BE2C (cell line): ENCODE results near the gene P3H4.
A peak's percentile ranks its signal among the peaks of the same experiment; 100 is the strongest.
"Not testable (repeated sequence)": the region's sequence is repeated elsewhere in the genome, so short reads cannot be mapped to it uniquely, and the experiment has no call there.

Source experiments
- DNase-seq: peaks from one replicate; pipeline ENCODE4 v3.0.0-alpha.2; 2020
- H3K27me3 ChIP-seq: fragments of 250-450 bp; sonication (Bioruptor Pico); 2 replicates; pipeline ENCODE4 v1.5.1; 2020; ENCODE audit warnings: mild to moderate bottlenecking
- H3K36me3 ChIP-seq: fragments of 250-450 bp; sonication (Bioruptor Pico); 2 replicates; pipeline ENCODE4 v1.5.1; 2020; ENCODE audit warnings: mild to moderate bottlenecking
- H3K4me1 ChIP-seq: fragments of 250-450 bp; sonication (Bioruptor Pico); 2 replicates; pipeline ENCODE4 v1.5.1; 2020
- H3K4me3 ChIP-seq: 2 replicates; pipeline ENCODE4 v1.5.1; 2011; ENCODE audit warnings: low read depth, low read length
- H3K9me3 ChIP-seq: fragments of 250-450 bp; sonication (Bioruptor Pico); 2 replicates; pipeline ENCODE4 v1.5.1; 2020
- TF ChIP-seq, protein P1 (sequence below): IDR thresholded peaks from 2 replicates; pipeline ENCODE4 v1.5.1; 2012; ENCODE audit warnings: mild to moderate bottlenecking, low read depth, low read length

The P3H4 gene

DNA sequence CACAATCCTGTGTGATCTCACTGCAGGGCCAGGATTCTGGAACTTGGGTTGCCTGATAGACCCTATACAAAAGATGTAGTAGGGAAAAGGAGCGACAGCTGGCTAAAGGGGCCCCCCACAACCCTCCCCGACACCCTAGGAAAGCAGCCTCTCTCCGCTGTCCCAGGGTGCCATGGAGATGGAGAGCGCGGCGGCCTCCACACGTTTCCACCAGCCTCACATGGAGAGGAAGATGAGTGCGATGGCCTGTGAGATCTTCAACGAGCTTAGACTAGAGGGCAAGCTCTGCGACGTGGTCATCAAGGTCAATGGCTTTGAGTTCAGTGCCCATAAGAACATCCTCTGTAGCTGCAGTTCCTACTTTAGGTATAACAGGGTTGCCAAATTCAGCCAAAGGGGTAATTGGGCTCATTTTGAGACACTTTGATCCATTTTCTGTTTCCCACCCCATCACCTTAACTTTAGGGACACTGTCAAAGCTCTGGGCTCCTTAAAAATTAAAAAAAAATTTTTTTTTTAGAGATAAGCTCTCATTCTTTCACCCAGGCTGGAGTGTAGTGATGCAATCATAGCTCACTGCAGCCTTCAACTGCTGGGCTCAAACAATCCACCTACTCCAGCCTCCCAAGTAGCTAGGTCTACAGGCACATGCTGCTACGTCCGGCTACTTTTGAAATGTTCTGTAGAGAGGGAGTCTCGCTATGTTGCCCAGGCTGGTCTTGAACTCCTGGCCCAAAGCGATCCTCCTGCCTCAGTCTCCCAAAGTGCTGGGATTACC is 26.2 kb upstream of the P3H4 start, which contains the start of gene KLHL10:
KLHL10 (plus strand) TSS at position 65 of the 778 bp plus-strand sequence; CDS start at position 173, 108 bp downstream.
- H3K36me3 ChIP-seq, result peaks cover 13% of the 10 kb centered on the region; the same call in 1 of the 2 replicates
- peaks cover 4% of the 10 kb centered on the region; the same call in 1 of the 2 replicates for H3K4me1 ChIP-seq
- peak within 1 kb of the TSS; percentile 86; the same call in 1 of the 2 replicates for H3K4me3 ChIP-seq
- H3K9me3 ChIP-seq, result no peaks in the 10 kb centered on the region
- DNase-seq, result no peak
- TF ChIP-seq, protein P1, sequence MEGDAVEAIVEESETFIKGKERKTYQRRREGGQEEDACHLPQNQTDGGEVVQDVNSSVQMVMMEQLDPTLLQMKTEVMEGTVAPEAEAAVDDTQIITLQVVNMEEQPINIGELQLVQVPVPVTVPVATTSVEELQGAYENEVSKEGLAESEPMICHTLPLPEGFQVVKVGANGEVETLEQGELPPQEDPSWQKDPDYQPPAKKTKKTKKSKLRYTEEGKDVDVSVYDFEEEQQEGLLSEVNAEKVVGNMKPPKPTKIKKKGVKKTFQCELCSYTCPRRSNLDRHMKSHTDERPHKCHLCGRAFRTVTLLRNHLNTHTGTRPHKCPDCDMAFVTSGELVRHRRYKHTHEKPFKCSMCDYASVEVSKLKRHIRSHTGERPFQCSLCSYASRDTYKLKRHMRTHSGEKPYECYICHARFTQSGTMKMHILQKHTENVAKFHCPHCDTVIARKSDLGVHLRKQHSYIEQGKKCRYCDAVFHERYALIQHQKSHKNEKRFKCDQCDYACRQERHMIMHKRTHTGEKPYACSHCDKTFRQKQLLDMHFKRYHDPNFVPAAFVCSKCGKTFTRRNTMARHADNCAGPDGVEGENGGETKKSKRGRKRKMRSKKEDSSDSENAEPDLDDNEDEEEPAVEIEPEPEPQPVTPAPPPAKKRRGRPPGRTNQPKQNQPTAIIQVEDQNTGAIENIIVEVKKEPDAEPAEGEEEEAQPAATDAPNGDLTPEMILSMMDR, result no peak
- H3K27me3 ChIP-seq, result no peaks in the 10 kb centered on the region

DNA sequence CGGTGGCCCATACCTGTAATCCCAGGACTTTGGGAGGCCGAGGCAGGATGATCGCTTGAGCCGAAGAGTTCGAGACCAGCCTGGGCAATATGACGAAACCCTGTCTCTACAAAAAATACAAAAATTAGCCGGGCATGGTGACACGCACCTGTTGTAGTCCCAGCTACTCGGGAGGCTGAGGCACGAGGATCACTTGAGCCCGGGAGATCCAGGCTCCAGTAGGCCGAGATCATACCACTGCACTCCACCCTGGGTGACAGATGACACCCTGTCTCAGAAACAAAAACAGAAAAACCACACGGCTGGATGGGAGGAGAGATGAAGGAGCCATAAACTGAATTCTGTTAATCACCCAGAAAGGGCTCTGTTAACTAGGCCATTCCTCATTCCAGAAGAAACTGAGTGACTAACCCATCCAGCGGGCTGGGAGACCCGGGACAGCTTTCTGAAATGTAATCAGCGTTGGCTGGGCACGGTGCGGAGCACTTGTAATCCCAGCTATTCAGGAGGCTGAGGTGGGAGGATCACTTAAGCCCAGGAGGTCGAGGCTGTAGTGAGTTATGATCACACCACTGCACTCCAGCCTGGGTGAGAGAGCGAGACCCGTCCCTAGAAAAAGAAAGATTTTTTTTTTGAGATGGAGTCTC is 24.9 kb upstream of the P3H4 start:
- no peak for DNase-seq
- TF ChIP-seq, protein P1, result no peak
- Histone ChIP-seq H3K9me3 (no peaks in the 10 kb centered on the region), H3K4me1 (peaks cover 4% of the 10 kb centered on the region; the same call in 1 of the 2 replicates), H3K36me3 (peaks cover 21% of the 10 kb centered on the region), H3K27me3 (no peaks in the 10 kb centered on the region), H3K4me3 (peak overlapping the region; percentile 86)

DNA sequence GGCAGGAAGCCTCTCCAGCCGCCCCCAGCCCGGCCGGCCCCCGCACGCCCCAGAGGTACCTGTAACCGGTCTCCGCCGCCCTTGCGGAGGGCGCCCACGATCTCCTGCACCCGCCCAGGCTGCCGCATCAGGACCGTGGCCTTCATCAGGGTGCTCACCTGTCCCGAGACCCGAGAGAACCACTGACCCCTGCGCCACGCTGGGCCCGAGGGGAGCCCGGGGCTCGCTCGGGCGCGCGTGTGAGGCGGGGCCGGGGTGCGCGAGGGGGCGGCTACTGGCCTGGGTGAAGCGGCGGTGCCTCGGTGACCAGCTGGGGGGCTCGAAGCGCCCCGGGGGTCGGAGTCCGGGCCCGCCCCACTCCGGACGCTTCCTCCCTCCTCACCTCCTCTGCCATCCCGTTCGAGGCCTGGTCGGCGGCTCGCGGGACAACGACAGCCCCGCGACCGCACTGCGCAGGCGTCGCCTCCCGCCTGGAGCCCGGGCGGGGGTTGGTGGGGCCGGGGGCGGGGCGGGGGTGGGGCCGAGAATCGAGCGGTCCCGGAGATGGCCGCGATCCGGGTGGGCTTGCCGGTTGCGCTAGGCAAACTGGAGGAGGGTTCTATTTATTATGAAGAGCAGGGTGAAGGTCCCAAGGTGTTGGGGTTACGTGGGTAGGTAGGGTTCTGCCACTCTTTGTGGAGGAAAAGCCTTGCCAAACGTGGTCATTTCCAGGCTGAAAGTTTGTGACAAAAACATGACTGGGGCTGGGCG is 24.2 kb upstream of the P3H4 start, which contains the start of gene NT5C3B:
NT5C3B (minus strand) TSS at position 433 of the 750 bp plus-strand sequence; CDS start at position 394, 39 bp downstream.
- H3K9me3 ChIP-seq, result no peaks in the 10 kb centered on the region
- TF ChIP-seq, protein P1, result no peak
- peak within 1 kb of the TSS; percentile 86 for H3K4me3 ChIP-seq
- peaks cover 4% of the 10 kb centered on the region; the same call in 1 of the 2 replicates for H3K4me1 ChIP-seq
- H3K36me3 ChIP-seq, result peaks cover 25% of the 10 kb centered on the region
- peak; percentile 81 for DNase-seq
- no peaks in the 10 kb centered on the region for H3K27me3 ChIP-seq

DNA sequence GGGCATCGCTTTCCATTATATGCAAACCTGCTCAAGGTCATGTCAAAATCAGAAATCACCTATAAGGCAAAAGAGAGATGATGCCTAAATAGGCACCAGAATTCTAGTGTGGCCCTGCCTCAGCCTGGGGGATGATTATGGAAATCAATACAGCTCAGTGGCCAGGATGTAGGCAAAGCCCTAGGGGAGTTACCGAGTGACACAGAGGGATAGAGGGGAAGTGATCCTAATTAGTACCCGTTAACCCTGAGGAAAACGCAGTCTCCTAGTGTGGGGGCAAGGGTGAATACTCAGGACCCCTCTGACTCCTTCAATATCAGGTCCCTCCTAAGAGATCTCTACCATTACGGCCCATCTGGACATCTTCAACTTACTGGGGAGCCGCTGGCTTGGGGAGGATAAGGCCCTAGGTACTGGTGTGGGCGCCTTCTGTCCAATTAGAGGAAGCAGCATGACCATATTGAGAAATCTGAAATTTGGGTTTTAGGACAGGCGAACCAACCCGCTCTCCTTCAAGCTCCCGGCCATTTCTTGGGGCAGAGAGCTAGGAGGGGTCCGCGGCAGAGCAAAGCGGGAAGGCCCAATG is 23.6 kb upstream of the P3H4 start:
- H3K27me3 ChIP-seq, result no peaks in the 10 kb centered on the region
- TF ChIP-seq, protein P1, result no peak
- no peaks in the 10 kb centered on the region for H3K9me3 ChIP-seq
- peaks cover 32% of the 10 kb centered on the region for H3K36me3 ChIP-seq
- DNase-seq, result no peak
- H3K4me1 ChIP-seq, result peaks cover 4% of the 10 kb centered on the region; the same call in 1 of the 2 replicates
- H3K4me3 ChIP-seq, result peak overlapping the region; percentile 86

DNA sequence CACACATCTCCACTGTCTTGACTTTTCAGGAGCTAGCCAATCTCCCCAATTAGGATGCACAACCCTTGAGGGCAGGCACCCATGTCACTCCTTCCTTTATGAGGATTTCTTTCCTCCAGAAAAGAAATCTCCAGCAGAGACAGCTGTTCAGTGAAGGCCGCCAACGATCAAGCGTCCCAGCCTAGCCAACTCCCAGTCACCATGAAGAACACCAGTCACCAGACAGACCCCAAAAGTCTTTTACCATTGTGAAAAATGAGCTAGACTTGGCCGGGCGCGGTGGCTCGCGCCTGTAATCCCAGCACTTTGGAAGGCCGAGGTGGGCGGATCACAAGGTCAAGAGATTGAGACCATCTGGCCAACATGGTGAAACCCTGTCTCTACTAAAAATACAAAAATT is 18.2 kb upstream of the P3H4 start:
- H3K27me3 ChIP-seq, result not testable (repeated sequence)

More for the DNA sequence above, 18.2 kb upstream of the P3H4 start:
- peaks cover 62% of the 10 kb centered on the region for H3K36me3 ChIP-seq
- H3K4me1 ChIP-seq, DNase-seq, H3K9me3 ChIP-seq, H3K4me3 ChIP-seq: not testable (repeated sequence)
